K562 (cell line): ENCODE data around the gene NKD1. TPM values are rescaled to one million over a fixed set of nuclear protein-coding genes. Genes with fewer than 3 reads are reported as not detected.

ENCODE experiments used
- JUND ChIP-seq, 2 experiments: IDR thresholded peaks; 2 replicates in 1 of 2; 3 replicates in 1 of 2; pipeline ENCODE4 v1.6.1; 2011; ENCODE audit warnings: borderline replicate concordance in 2 of 2, low read depth in 2 of 2, low read length in 2 of 2, improper control_type of control experiment in 1 of 2, missing biosample characterization in 1 of 2, missing genetic modification characterization in 1 of 2, missing genetic modification reagents in 1 of 2
- polyA plus RNA-seq, 8 experiments: library from polyadenylated mRNA; depleted of rRNA in 4 of 8; stranded (reverse) in 5 of 8; unstranded in 3 of 8; fragments of >200 nt; fragmentation: Nextera tagmentation in 2 of 8; fragmentation: Illumina TruSeq in 1 of 8; extraction: Ambion mirVana in 2 of 8; extraction: Trizol in 1 of 8; gene quantifications; 2 replicates each; pipeline versions ENCODE4 v1.2.1 to v1.2.3, GENCODE V29; 2011 to 2014; ENCODE audit warnings: inconsistent platforms in 1 of 8, missing spikeins in 1 of 8
- total RNA-seq, 7 experiments: library from RNA; depleted of rRNA in 6 of 7; stranded (reverse); fragments of >200 nt in 6 of 7; fragmentation: Illumina TruSeq in 2 of 7; extraction: Trizol in 2 of 7; gene quantifications; 2 replicates each; pipeline versions ENCODE4 v1.2.1 to v1.2.3, GENCODE V29; 2011 to 2021; ENCODE audit warnings: low replicate concordance in 1 of 7
- TF ChIP-seq, protein P1 (sequence below): fragments of 450-650 bp; IDR thresholded peaks from 2 replicates; pipeline ENCODE4 v1.6.1; 2016; ENCODE audit warnings: low read depth
- TF ChIP-seq, protein P2 (sequence below), 3 experiments: fragments of 200-800 bp in 1 of 3; sonication (Bioruptor generic) in 1 of 3; sonication (generic) in 1 of 3; formaldehyde crosslinking in 1 of 3; IDR thresholded peaks; 2 replicates each; pipeline versions ENCODE4 v1.6.1 to v1.8.0; 2016 to 2022; ENCODE audit warnings: mild to moderate bottlenecking in 2 of 3, missing compliant biosample characterization in 2 of 3, missing genetic modification characterization in 2 of 3, missing genetic modification reagents in 1 of 3
- TF ChIP-seq, protein P3 (sequence below): sonication (generic); formaldehyde crosslinking; IDR thresholded peaks from 2 replicates; pipeline ENCODE4 v1.9.0; 2022; ENCODE audit warnings: mild to moderate bottlenecking, missing genetic modification reagents
- TF ChIP-seq, protein P4 (sequence below): sonication (generic); formaldehyde crosslinking; IDR thresholded peaks from 2 replicates; pipeline ENCODE4 v1.5.0; 2020; ENCODE audit warnings: missing genetic modification reagents

NKD1 gene
- total and polyA plus RNA-seq, 9 of the 15 experiments (the other 6 are each of a cell fraction or from before 2014, with no cell fraction given) = under 0.01 to 0.24 (median 0.04) TPM; not detected in 2

DNA sequence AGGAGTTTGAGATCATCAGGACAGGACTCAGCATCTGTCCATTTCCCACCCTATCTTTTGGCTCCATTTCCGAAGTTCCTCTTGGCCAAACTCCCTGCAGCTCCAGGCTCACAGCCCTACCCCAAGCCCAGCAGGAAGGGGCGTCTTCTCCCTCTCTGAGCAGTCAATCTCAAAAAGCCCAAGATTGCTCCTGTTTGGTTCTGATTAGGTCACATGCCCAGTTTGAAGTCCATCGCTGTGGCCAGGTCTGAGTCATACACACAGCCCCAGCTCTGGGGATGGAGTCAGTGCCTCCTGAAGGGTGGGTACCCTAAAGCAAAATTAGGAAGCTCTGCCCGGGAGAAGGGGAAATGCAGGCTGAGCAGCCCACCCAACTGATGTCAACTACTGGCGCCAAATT, 109.0 kb downstream of the NKD1 start (continued):
- TF ChIP-seq, protein P1, sequence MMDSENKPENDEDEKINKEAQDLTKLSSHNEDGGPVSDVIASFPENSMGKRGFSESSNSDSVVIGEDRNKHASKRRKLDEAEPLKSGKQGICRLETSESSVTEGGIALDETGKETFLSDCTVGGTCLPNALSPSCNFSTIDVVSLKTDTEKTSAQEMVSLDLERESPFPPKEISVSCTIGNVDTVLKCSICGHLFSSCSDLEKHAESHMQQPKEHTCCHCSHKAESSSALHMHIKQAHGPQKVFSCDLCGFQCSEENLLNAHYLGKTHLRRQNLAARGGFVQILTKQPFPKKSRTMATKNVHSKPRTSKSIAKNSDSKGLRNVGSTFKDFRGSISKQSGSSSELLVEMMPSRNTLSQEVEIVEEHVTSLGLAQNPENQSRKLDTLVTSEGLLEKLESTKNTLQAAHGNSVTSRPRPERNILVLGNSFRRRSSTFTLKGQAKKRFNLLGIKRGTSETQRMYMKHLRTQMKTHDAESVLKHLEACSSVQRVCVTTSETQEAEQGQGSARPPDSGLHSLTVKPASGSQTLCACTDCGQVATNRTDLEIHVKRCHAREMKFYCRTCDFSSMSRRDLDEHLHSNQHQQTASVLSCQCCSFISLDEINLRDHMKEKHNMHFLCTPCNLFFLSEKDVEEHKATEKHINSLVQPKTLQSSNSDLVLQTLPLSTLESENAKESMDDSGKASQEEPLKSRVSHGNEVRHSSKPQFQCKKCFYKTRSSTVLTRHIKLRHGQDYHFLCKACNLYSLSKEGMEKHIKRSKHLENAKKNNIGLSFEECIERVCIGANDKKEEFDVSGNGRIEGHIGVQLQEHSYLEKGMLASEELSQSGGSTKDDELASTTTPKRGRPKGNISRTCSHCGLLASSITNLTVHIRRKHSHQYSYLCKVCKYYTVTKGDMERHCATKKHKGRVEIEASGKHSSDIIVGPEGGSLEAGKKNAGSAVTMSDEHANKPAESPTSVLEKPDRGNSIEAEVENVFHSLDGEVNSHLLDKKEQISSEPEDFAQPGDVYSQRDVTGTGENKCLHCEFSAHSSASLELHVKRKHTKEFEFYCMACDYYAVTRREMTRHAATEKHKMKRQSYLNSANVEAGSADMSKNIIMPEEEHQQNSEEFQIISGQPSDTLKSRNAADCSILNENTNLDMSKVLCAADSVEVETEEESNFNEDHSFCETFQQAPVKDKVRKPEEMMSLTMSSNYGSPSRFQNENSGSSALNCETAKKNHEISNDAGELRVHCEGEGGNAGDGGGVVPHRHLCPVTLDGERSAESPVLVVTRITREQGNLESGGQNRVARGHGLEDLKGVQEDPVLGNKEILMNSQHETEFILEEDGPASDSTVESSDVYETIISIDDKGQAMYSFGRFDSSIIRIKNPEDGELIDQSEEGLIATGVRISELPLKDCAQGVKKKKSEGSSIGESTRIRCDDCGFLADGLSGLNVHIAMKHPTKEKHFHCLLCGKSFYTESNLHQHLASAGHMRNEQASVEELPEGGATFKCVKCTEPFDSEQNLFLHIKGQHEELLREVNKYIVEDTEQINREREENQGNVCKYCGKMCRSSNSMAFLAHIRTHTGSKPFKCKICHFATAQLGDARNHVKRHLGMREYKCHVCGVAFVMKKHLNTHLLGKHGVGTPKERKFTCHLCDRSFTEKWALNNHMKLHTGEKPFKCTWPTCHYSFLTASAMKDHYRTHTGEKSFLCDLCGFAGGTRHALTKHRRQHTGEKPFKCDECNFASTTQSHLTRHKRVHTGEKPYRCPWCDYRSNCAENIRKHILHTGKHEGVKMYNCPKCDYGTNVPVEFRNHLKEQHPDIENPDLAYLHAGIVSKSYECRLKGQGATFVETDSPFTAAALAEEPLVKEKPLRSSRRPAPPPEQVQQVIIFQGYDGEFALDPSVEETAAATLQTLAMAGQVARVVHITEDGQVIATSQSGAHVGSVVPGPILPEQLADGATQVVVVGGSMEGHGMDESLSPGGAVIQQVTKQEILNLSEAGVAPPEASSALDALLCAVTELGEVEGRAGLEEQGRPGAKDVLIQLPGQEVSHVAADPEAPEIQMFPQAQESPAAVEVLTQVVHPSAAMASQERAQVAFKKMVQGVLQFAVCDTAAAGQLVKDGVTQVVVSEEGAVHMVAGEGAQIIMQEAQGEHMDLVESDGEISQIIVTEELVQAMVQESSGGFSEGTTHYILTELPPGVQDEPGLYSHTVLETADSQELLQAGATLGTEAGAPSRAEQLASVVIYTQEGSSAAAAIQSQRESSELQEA = no peak
- TF ChIP-seq, protein P2, sequence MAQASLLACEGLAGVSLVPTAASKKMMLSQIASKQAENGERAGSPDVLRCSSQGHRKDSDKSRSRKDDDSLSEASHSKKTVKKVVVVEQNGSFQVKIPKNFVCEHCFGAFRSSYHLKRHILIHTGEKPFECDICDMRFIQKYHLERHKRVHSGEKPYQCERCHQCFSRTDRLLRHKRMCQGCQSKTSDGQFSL (CRISPR knock-in tag; IDR thresholded peaks at IDR 0.05) = peak; percentile 36; the same call in 1 of the 2 replicates
- TF ChIP-seq, protein P2 (tag; IDR thresholded peaks at IDR 0.05) = no peak
- TF ChIP-seq, protein P3, sequence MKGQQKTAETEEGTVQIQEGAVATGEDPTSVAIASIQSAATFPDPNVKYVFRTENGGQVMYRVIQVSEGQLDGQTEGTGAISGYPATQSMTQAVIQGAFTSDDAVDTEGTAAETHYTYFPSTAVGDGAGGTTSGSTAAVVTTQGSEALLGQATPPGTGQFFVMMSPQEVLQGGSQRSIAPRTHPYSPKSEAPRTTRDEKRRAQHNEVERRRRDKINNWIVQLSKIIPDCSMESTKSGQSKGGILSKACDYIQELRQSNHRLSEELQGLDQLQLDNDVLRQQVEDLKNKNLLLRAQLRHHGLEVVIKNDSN (CRISPR knock-in tag) = peak; percentile 56
- TF ChIP-seq, protein P4, sequence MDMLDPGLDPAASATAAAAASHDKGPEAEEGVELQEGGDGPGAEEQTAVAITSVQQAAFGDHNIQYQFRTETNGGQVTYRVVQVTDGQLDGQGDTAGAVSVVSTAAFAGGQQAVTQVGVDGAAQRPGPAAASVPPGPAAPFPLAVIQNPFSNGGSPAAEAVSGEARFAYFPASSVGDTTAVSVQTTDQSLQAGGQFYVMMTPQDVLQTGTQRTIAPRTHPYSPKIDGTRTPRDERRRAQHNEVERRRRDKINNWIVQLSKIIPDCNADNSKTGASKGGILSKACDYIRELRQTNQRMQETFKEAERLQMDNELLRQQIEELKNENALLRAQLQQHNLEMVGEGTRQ = peak; percentile 62
- TF ChIP-seq JUND (IDR thresholded peaks at IDR 0.05; ENCODE audit: borderline replicate concordance, low read depth, low read length) = peak; percentile 48
- peak; percentile 49; the same call in 1 of the 3 replicates for TF ChIP-seq JUND (tag; IDR thresholded peaks at IDR 0.05; ENCODE audit: borderline replicate concordance, low read depth, low read length)
